ENCODE measurements around the gene FBXL13.

- TF ChIP-seq, protein P1, sequence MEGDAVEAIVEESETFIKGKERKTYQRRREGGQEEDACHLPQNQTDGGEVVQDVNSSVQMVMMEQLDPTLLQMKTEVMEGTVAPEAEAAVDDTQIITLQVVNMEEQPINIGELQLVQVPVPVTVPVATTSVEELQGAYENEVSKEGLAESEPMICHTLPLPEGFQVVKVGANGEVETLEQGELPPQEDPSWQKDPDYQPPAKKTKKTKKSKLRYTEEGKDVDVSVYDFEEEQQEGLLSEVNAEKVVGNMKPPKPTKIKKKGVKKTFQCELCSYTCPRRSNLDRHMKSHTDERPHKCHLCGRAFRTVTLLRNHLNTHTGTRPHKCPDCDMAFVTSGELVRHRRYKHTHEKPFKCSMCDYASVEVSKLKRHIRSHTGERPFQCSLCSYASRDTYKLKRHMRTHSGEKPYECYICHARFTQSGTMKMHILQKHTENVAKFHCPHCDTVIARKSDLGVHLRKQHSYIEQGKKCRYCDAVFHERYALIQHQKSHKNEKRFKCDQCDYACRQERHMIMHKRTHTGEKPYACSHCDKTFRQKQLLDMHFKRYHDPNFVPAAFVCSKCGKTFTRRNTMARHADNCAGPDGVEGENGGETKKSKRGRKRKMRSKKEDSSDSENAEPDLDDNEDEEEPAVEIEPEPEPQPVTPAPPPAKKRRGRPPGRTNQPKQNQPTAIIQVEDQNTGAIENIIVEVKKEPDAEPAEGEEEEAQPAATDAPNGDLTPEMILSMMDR (conservative IDR thresholded peaks at IDR 0.05 in 1 of 2, IDR thresholded peaks at IDR 0.05 in 1 of 2; ENCODE audit: extremely low read depth in 1 of 2, insufficient read depth in 1 of 2, low read depth in 1 of 2, low read length in 2 of 2), result no peak
- TF ChIP-seq EZH2 (IDR thresholded peaks at IDR 0.05; ENCODE audit: borderline replicate concordance, low read length), result no peak
Observed at GRCh38 chr7:102834466-102834865, 240.1 kb downstream of the FBXL13 start.

Data from mammary epithelial cell (primary cell).